Endodermal cell (in vitro differentiated cells): ENCODE measurements around the gene TMEFF1. TPM values are rescaled to one million over a fixed set of nuclear protein-coding genes. Genes with fewer than 3 reads are reported as not detected.
"Not testable (repeated sequence)": the region's sequence is repeated elsewhere in the genome, so short reads cannot be mapped to it uniquely, and the experiment has no call there.

Source experiments
- DNase-seq: peaks from one replicate; pipeline ENCODE4 v3.0.0-alpha.2; 2017
- H3K27ac ChIP-seq: 2 replicates; pipeline ENCODE4 v1.5.1; 2013; ENCODE audit warnings: mild to moderate bottlenecking, low read depth, low read length, moderate library complexity
- H3K27me3 ChIP-seq: 2 replicates; pipeline ENCODE4 v1.6.1; 2013; ENCODE audit warnings: mild to moderate bottlenecking, low read length, moderate library complexity; ENCODE audit not compliant: insufficient read depth, control insufficient read depth, poor library complexity, severe bottlenecking
- H3K36me3 ChIP-seq: 2 replicates; pipeline ENCODE4 v1.7.0; 2013; ENCODE audit warnings: mild to moderate bottlenecking, low read length, moderate library complexity; ENCODE audit not compliant: control insufficient read depth, insufficient read depth
- H3K4me1 ChIP-seq: one replicate; pipeline ENCODE4 v1.7.0; 2013; ENCODE audit warnings: low read length; ENCODE audit not compliant: control insufficient read depth, insufficient read depth
- H3K4me3 ChIP-seq: 2 replicates; pipeline ENCODE4 v1.5.1; 2013; ENCODE audit warnings: mild to moderate bottlenecking, low read length, moderate library complexity
- H3K9ac ChIP-seq: 2 replicates; pipeline ENCODE4 v1.6.1; 2013; ENCODE audit warnings: mild to moderate bottlenecking, low read length, moderate library complexity; ENCODE audit not compliant: poor library complexity, severe bottlenecking; ENCODE audit errors: extremely low read depth
- H3K9me3 ChIP-seq: 2 replicates; pipeline ENCODE4 v1.6.1; 2013; ENCODE audit warnings: mild to moderate bottlenecking, low read length, moderate library complexity; ENCODE audit not compliant: control insufficient read depth
- H3K27ac Mint-ChIP-seq: 2 replicates; pipeline ENCODE4 v1.8.0; 2020; ENCODE audit warnings: mixed read lengths
- H3K27me3 Mint-ChIP-seq: 2 replicates; pipeline ENCODE4 v1.8.0; 2021; ENCODE audit warnings: mild to moderate bottlenecking, mixed read lengths; ENCODE audit not compliant: insufficient read depth
- H3K36me3 Mint-ChIP-seq: 2 replicates; pipeline ENCODE4 v1.8.0; 2020; ENCODE audit warnings: low read depth, mixed read lengths
- H3K4me1 Mint-ChIP-seq: 2 replicates; pipeline ENCODE4 v1.8.0; 2020; ENCODE audit warnings: mixed read lengths
- H3K4me3 Mint-ChIP-seq: 2 replicates; pipeline ENCODE4 v1.8.0; 2020; ENCODE audit warnings: mild to moderate bottlenecking, moderate library complexity, mixed read lengths
- H3K9me3 Mint-ChIP-seq: 2 replicates; pipeline ENCODE4 v1.8.0; 2020; ENCODE audit warnings: mild to moderate bottlenecking, mixed read lengths
- WGBS, 2 experiments: methylation state at CpG; one replicate each; pipeline versions ENCODE4 v1.1.5 to v1.1.7; 2013; ENCODE audit warnings: missing lambda C conversion rate in 2 of 2, mixed read lengths in 1 of 2; ENCODE audit not compliant: insufficient coverage in 1 of 2, insufficient read length in 1 of 2; 5-methylcytosine and 5-hydroxymethylcytosine counted together
- total RNA-seq, 2 donors: library from RNA; stranded (reverse); fragmentation: NEBNext Ultra II Directional in 1 of 2; extraction: Animal tissue kit (Norgen Biotek cat#: 25700) in 1 of 2; gene quantifications; 2 replicates in 1 of 2; 3 replicates in 1 of 2; pipeline ENCODE4 v1.2.1, GENCODE V29; 2021
- TF ChIP-seq, protein P1 (sequence below): fragments of 200-600 bp; sonication (generic); conservative IDR thresholded peaks from 2 replicates; pipeline ENCODE4 v1.5.0; 2021; ENCODE audit warnings: antibody characterized with exemption, mild to moderate bottlenecking

TMEFF1 gene
- total RNA-seq, 2 donors from 2014 or later = 67.5 to 111 TPM

DNA sequence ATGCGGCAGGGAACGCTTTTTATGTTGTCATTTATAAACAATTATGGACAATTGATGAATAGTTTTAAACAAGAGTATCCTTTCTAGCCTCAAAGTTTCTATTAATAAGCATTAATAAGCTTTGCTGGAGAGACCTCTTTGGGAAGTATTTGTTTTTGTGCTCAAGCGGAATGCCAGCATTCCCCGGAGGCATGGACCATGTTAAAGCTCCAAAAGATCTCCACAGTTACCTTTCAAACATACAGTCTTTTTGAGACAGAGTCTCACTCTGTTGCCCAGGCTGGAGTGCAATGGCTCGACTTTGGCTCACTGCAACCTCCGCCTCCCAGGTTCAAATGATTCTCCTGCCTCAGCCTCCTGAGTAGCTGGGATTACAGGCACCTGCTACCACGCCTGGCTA is 36.4 kb upstream of the TMEFF1 start:
- H3K4me3 Mint-ChIP-seq = no peak overlapping the region
- no peaks in the 10 kb centered on the region for H3K4me1 Mint-ChIP-seq
- Histone ChIP-seq H3K9me3 (no peaks in the 10 kb centered on the region), H3K27me3 (no peaks in the 10 kb centered on the region), H3K27ac (no peak overlapping the region), H3K9ac (no peak overlapping the region), H3K4me1 (no peaks in the 10 kb centered on the region), H3K4me3 (no peak overlapping the region), H3K36me3 (no peaks in the 10 kb centered on the region)
- DNase-seq = no peak
- H3K27me3 Mint-ChIP-seq = no peaks in the 10 kb centered on the region
- TF ChIP-seq, protein P1, sequence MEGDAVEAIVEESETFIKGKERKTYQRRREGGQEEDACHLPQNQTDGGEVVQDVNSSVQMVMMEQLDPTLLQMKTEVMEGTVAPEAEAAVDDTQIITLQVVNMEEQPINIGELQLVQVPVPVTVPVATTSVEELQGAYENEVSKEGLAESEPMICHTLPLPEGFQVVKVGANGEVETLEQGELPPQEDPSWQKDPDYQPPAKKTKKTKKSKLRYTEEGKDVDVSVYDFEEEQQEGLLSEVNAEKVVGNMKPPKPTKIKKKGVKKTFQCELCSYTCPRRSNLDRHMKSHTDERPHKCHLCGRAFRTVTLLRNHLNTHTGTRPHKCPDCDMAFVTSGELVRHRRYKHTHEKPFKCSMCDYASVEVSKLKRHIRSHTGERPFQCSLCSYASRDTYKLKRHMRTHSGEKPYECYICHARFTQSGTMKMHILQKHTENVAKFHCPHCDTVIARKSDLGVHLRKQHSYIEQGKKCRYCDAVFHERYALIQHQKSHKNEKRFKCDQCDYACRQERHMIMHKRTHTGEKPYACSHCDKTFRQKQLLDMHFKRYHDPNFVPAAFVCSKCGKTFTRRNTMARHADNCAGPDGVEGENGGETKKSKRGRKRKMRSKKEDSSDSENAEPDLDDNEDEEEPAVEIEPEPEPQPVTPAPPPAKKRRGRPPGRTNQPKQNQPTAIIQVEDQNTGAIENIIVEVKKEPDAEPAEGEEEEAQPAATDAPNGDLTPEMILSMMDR = no peak
- H3K9me3 Mint-ChIP-seq = no peaks in the 10 kb centered on the region
- H3K36me3 Mint-ChIP-seq = peaks cover 10% of the 10 kb centered on the region
- 96 to 97% methylated on average over 4 to 7 of the region's 7 CpGs for WGBS, 2 experiments
- H3K27ac Mint-ChIP-seq = no peak overlapping the region

DNA sequence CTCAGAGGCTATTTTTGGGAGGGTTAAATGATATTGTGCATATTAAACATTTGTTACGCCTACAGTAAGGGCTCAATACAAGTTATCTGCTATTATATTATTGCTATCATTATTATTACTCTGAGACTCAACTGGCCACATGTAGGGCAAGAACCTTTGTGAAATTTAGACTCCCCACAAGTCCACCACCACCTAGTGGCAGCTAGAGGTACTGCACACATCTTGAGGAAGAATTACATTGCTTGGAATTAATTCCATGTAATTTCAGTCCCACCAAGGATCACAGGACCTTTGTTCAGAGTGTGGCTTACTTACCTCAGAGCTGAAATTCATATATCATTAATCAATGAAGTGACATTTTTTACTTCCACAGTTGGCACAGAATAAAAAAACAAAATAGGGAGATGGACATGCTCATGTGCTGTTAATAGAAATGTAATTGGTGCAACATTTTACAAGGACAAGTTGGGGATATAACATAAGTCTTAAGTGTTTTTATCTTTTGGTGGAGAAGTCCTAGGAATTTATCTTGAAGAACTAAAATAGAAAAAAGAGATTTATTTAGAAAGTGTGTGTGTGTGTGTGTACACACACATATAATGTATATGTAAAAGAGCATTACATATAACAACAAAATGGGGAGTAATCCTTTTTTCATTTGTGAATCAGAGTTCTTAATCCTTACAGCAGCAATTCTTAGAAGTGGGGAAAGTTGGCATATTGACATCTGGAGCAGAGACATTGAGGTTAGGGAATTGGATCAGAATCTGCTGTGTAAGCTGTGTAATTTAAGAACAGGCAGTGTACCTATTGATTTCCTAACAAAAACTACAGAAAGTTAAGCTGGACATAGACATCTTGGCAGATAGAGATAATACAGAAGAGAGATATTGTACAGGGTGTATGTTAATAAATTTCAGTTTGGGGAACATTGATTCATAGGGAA is 34.8 kb upstream of the TMEFF1 start:
- Mint-ChIP-seq H3K4me1 (no peaks in the 10 kb centered on the region), H3K4me3 (no peak overlapping the region), H3K9me3 (no peaks in the 10 kb centered on the region), H3K27me3 (no peaks in the 10 kb centered on the region), H3K36me3 (peaks cover 18% of the 10 kb centered on the region), H3K27ac (no peak overlapping the region)
- TF ChIP-seq, protein P1 = peak; percentile 94
- Histone ChIP-seq H3K36me3 (no peaks in the 10 kb centered on the region), H3K4me3 (no peak overlapping the region), H3K9ac (no peak overlapping the region), H3K27ac (no peak overlapping the region), H3K9me3 (no peaks in the 10 kb centered on the region), H3K27me3 (no peaks in the 10 kb centered on the region), H3K4me1 (no peaks in the 10 kb centered on the region)
- peak; percentile 89 for DNase-seq
- no CpG with 5 or more reads among the region's 1 CpG for WGBS, 2 experiments

DNA sequence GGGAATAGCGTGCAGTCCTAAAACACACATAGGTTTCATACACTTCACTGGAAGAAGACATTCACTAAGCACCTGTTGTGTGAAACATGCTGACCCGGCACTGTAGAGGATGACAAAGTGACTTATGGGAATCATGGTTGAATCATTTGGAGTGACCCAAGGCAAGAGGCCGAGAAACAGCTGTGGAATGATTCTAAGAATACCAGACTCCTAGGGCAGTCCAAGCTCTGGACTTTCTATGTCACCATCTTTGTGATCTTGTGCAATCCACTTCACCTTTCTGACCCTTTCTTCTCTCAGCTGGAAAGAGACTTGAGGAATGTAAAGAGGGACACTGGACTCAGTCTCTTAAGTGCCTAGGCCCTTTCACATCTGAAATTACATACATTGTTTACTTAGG is 32.9 kb upstream of the TMEFF1 start:
- Mint-ChIP-seq H3K9me3 (no peaks in the 10 kb centered on the region), H3K36me3 (peaks cover 24% of the 10 kb centered on the region), H3K4me1 (peaks cover 4% of the 10 kb centered on the region), H3K4me3 (no peak overlapping the region), H3K27ac (no peak overlapping the region), H3K27me3 (no peaks in the 10 kb centered on the region)
- Histone ChIP-seq H3K27me3 (no peaks in the 10 kb centered on the region), H3K4me3 (no peak overlapping the region), H3K27ac (no peak overlapping the region), H3K9ac (no peak overlapping the region), H3K4me1 (no peaks in the 10 kb centered on the region), H3K9me3 (no peaks in the 10 kb centered on the region), H3K36me3 (peaks cover 2% of the 10 kb centered on the region)
- WGBS, 2 experiments = 89 to 100% methylated on average over 1 to 3 of the region's 3 CpGs
- no peak for DNase-seq
- TF ChIP-seq, protein P1 = no peak

DNA sequence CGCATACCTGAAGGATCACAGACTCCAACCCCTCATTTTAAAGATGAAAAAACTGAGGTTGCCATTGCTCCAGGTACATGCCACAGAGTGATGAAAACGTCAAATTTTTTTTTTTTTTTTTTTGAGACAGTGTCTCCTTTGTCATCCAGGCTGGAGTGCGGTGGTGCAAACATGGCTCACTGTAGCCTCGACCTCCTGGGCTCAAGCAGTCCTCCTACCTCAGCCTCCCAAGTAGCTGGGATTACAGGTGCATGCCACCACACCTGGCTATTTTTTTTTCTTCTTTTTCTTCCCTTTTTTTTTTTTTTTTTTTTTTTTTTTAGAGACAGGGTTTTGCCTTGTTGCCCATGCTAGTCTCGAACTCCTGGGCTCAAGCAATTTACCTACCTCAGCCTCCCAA is 32.5 kb upstream of the TMEFF1 start:
- not testable (repeated sequence) for H3K27me3 ChIP-seq, H3K9me3 ChIP-seq, H3K27me3 Mint-ChIP-seq, H3K4me1 Mint-ChIP-seq, H3K27ac ChIP-seq, H3K9ac ChIP-seq, H3K9me3 Mint-ChIP-seq, H3K27ac Mint-ChIP-seq, H3K4me3 ChIP-seq, H3K36me3 ChIP-seq, H3K4me3 Mint-ChIP-seq, H3K4me1 ChIP-seq, DNase-seq
- H3K36me3 Mint-ChIP-seq = peaks cover 23% of the 10 kb centered on the region
- 88 to 95% methylated on average over 3 to 5 of the region's 5 CpGs for WGBS, 2 experiments
